ENCODE results near the gene NRGN. TPM values are rescaled to one million over a fixed set of nuclear protein-coding genes. Genes with fewer than 3 reads are reported as not detected.

Gene NRGN
- polyA plus RNA-seq, 1 donor (not counting 4 experiments of a cell fraction or from before 2014, with no cell fraction given), result 0.97 TPM

DNA sequence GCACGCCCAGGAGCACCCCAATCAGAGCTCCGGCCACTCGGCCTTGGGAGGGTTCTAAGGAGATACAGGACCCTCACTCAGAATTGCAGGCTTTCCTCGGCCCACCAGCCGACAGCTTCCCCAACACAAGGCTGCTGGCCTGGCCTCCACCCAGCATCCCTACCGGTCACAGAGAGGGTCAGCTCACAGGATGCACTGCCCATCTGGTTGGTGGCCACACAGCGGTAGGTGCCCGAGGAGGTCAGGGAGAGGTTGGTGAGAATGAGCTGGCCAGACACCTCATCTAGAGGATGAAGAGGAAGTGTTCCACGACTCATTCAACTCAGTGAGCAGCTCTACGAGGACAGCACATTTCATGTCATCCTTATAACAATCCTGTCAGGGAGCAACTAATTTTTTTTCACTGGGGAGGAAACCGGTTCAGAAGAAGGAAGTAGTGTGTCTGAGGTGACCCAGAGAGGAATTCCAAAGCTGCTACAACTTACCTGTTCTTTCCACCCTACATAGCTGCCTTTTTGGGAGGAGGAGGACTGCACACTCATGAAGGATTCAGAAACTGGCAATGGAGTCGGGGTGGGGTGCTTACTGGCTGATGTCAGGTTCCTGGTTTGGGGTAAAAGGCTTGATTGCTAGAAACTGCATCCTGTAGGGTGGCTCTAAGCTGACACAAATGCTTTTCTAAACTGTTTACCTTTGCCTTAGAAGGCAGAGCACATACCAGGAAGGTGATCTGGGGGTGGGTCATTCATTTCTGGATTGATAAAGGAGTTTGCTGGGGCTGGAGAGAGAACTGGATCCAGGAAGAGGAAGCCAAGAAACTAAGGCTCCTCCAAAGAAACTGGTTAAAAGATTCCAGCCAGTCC, 9.0 kb downstream of the NRGN start:
- TF ChIP-seq, protein P1, sequence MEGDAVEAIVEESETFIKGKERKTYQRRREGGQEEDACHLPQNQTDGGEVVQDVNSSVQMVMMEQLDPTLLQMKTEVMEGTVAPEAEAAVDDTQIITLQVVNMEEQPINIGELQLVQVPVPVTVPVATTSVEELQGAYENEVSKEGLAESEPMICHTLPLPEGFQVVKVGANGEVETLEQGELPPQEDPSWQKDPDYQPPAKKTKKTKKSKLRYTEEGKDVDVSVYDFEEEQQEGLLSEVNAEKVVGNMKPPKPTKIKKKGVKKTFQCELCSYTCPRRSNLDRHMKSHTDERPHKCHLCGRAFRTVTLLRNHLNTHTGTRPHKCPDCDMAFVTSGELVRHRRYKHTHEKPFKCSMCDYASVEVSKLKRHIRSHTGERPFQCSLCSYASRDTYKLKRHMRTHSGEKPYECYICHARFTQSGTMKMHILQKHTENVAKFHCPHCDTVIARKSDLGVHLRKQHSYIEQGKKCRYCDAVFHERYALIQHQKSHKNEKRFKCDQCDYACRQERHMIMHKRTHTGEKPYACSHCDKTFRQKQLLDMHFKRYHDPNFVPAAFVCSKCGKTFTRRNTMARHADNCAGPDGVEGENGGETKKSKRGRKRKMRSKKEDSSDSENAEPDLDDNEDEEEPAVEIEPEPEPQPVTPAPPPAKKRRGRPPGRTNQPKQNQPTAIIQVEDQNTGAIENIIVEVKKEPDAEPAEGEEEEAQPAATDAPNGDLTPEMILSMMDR (optimal IDR thresholded peaks at IDR 0.05 in 1 of 3, IDR thresholded peaks at IDR 0.05 in 1 of 3, conservative IDR thresholded peaks at IDR 0.05 in 1 of 3; ENCODE audit: extremely low read depth in 1 of 3, insufficient read depth in 2 of 3, low read length in 3 of 3), result no peak
- no peak for TF ChIP-seq EZH2 (IDR thresholded peaks at IDR 0.05; ENCODE audit: low read length)
- Histone ChIP-seq H3K79me2 (ENCODE audit: control insufficient read depth, insufficient read depth, low read length) (no peaks in the 10 kb centered on the region), H3K9me1 (ENCODE audit: control insufficient read depth, extremely low read depth, insufficient read depth, low read length) (no peaks in the 10 kb centered on the region), H3K4me1 (ENCODE audit: control insufficient read depth, extremely low read depth, insufficient read depth, low read length) (peaks cover 8% of the 10 kb centered on the region), H4K20me1 (ENCODE audit: control insufficient read depth, extremely low read depth, insufficient read depth, low read length) (no peaks in the 10 kb centered on the region), H3K9ac (ENCODE audit: control insufficient read depth, extremely low read depth, insufficient read depth, low read length) (no peak overlapping the region), H2AFZ (ENCODE audit: control insufficient read depth, low read length) (no peak overlapping the region), H3K27ac (ENCODE audit: control insufficient read depth, insufficient read depth, low read length) (no peak overlapping the region), H3K4me2 (ENCODE audit: control insufficient read depth, extremely low read depth, insufficient read depth, low read depth, low read length) (no peak overlapping the region), H3K27me3 (ENCODE audit: control insufficient read depth, extremely low read depth, insufficient read depth, low read length) (peaks cover 51% of the 10 kb centered on the region), H3K4me3 (ENCODE audit: control insufficient read depth in 2 of 3, extremely low read depth in 1 of 3, insufficient read depth in 2 of 3, low read depth in 1 of 3, low read length in 3 of 3) (no peak overlapping the region), H3K36me3 (ENCODE audit: control insufficient read depth in 2 of 2, extremely low read depth in 1 of 2, insufficient read depth in 2 of 2, low read length in 2 of 2) (no peaks in the 10 kb centered on the region), H3K9me3 (ENCODE audit: control insufficient read depth, low read depth, low read length) (no peaks in the 10 kb centered on the region)
- no peak for DNase-seq (ENCODE audit: low read depth, low spot score)
- dilution Hi-C loops (cut with MboI; ENCODE audit: extremely low pct_ligation_motif_present, low sequenced_read_pairs), result no loop called here
- no peak for FAIRE-seq

- FAIRE-seq, result no peak
- Histone ChIP-seq H3K4me3 (ENCODE audit: control insufficient read depth in 2 of 3, extremely low read depth in 1 of 3, insufficient read depth in 2 of 3, low read depth in 1 of 3, low read length in 3 of 3) (no peak overlapping the region), H3K79me2 (ENCODE audit: control insufficient read depth, insufficient read depth, low read length) (no peaks in the 10 kb centered on the region), H3K27ac (ENCODE audit: control insufficient read depth, insufficient read depth, low read length) (no peak overlapping the region), H2AFZ (ENCODE audit: control insufficient read depth, low read length) (no peak overlapping the region), H3K36me3 (ENCODE audit: control insufficient read depth in 2 of 2, extremely low read depth in 1 of 2, insufficient read depth in 2 of 2, low read length in 2 of 2) (no peaks in the 10 kb centered on the region), H3K9me3 (ENCODE audit: control insufficient read depth, low read depth, low read length) (no peaks in the 10 kb centered on the region), H4K20me1 (ENCODE audit: control insufficient read depth, extremely low read depth, insufficient read depth, low read length) (no peaks in the 10 kb centered on the region), H3K9ac (ENCODE audit: control insufficient read depth, extremely low read depth, insufficient read depth, low read length) (no peak overlapping the region), H3K4me1 (ENCODE audit: control insufficient read depth, extremely low read depth, insufficient read depth, low read length) (peaks cover 8% of the 10 kb centered on the region), H3K4me2 (ENCODE audit: control insufficient read depth, extremely low read depth, insufficient read depth, low read depth, low read length) (no peak overlapping the region), H3K27me3 (ENCODE audit: control insufficient read depth, extremely low read depth, insufficient read depth, low read length) (peaks cover 48% of the 10 kb centered on the region), H3K9me1 (ENCODE audit: control insufficient read depth, extremely low read depth, insufficient read depth, low read length) (no peaks in the 10 kb centered on the region)
- dilution Hi-C loops (cut with MboI; ENCODE audit: extremely low pct_ligation_motif_present, low sequenced_read_pairs), result no loop called here
- TF ChIP-seq, protein P1 (optimal IDR thresholded peaks at IDR 0.05 in 1 of 3, IDR thresholded peaks at IDR 0.05 in 1 of 3, conservative IDR thresholded peaks at IDR 0.05 in 1 of 3; ENCODE audit: extremely low read depth in 1 of 3, insufficient read depth in 2 of 3, low read length in 3 of 3), result no peak
- no peak for DNase-seq (ENCODE audit: low read depth, low spot score)
Measured at GRCh38 chr11:124749912-124750311, 10.2 kb downstream of the NRGN start.

Data from keratinocyte (primary cell).